ENCODE results near the gene PDIA2.
"Not testable (repeated sequence)": the region's sequence is repeated elsewhere in the genome, so short reads cannot be mapped to it uniquely, and the experiment has no call there.

The PDIA2 gene

DNA sequence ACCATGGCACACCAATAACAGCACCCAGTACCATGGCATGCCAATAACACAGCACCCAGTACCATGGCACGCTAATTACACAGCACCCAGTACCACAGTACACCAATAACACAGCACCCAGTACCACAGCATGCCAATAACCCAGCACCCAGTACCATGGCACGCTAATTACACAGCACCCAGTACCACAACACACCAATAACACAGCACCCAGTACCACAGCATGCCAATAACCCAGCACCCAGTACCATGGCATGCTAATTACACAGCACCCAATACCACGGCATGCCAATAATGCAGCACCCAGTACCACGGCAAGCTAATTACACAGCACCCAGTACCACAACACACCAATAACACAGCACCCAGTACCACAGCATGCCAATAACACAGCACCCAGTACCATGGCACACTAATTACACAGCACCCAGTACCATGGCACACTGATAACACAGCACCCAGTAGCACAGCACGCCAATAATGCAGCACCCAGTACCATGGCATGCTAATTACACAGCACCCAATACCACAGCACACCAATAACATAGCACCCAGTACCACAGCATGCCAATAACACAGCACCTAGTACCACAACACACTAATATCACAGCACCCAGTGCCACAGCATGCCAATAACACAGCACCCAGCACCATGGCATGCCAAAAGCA, 51.3 kb downstream of the PDIA2 start:
- not testable (repeated sequence) for DNase-seq

DNA sequence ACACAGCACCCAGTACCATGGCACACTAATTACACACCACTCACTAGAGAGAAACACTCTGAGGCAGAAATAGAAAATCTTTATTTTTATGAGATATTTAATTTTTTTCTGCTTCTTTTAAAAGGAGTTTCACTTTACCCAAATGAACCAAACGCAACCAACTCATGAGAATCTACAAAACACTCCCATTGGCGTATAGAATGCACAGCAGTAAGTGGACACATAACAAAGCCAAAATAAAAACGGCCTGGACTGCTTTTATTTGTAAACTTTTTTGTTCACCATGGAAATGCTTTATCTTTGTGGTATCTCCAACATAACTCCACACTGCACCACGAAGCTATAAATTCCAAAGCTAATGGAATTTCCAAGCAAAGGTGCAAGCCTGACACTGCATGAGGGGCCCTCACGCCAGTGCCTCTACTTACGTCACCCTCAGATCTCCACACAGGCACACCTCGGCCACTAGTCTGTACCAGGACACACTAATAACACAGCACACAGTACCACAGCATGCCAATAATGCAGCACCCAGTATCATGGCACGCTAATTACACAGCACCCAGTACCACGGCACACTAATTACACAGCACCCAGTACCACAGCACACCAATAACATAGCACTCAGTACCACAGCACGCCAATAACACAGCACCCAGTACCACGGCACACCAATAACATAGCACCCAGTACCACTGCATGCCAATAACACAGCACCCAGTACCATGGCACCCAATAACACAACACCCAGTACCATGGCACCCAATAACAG, 52.1 kb downstream of the PDIA2 start:
- DNase-seq = not testable (repeated sequence)

DNA sequence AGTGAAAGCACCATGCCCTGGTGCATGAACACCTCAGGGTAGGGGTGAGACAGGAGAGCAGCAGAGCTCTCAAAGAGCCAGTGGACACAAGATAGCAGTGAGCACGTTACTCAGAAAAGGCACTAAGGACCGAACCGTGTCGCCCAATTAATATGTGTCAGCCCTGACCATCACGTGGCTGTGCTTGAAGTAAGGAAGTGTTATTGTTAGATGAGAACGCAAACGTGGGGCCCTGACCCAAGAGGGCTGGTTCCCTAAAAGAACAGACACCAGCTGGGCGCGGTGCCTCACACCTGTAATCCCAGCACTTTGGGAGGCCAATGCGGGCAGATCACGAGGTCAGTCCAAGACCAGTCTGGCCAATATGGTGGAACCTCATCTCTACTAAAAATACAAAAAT, 53.3 kb downstream of the PDIA2 start:
- DNase-seq = no peak
